ENCODE data around the gene RAVER1. TPM values are rescaled to one million over a fixed set of nuclear protein-coding genes. Genes with fewer than 3 reads are reported as not detected.

RAVER1 gene
- total and polyA plus RNA-seq, 2 of the 13 experiments (the other 11 are each of a cell fraction or from before 2014, with no cell fraction given): 3.6 to 7.9 TPM

DNA sequence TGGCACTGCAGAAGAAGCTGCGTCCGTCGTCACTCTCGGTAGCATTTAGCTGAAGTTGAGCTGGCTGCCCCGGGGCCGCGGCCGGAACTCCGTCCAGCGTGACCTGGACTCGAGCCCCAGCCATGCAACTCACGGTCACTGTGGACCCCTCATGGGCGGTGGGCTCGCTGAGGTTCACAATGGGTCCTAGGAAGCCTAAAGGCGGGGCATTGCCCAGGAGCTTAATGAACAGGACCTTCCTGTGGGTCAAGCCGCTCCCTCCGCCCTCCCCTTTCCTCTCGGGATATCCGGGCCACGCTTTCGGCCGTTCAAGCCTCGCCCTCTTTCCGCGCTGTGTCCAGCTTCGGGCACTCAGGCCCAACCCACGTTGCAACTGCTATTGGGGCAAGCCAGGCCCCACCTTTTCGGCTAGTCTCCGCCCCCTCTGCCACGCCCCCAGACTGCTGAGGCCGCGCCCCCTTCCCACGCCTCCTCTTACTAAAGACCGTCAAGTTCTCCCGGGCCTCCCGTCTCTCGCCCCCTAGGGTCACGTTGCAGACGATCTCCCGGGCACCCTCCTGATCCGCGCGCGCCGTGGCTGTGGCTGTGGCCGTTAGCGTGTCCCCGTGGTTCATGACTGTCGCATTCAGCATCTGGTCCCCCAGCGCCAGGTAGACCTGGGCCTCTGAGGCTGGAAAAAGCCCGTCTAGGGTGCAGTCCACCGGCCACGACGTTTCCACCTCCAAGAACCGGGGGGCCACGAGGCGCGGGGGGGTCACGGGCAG lies 1.4 kb upstream of the RAVER1 start (continued):
- TF ChIP-seq, protein P1, sequence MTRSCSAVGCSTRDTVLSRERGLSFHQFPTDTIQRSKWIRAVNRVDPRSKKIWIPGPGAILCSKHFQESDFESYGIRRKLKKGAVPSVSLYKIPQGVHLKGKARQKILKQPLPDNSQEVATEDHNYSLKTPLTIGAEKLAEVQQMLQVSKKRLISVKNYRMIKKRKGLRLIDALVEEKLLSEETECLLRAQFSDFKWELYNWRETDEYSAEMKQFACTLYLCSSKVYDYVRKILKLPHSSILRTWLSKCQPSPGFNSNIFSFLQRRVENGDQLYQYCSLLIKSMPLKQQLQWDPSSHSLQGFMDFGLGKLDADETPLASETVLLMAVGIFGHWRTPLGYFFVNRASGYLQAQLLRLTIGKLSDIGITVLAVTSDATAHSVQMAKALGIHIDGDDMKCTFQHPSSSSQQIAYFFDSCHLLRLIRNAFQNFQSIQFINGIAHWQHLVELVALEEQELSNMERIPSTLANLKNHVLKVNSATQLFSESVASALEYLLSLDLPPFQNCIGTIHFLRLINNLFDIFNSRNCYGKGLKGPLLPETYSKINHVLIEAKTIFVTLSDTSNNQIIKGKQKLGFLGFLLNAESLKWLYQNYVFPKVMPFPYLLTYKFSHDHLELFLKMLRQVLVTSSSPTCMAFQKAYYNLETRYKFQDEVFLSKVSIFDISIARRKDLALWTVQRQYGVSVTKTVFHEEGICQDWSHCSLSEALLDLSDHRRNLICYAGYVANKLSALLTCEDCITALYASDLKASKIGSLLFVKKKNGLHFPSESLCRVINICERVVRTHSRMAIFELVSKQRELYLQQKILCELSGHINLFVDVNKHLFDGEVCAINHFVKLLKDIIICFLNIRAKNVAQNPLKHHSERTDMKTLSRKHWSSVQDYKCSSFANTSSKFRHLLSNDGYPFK (CRISPR knock-in tag; IDR thresholded peaks at IDR 0.05; ENCODE audit: borderline replicate concordance): no peak
- TF ChIP-seq ZNF619 (CRISPR knock-in tag; IDR thresholded peaks at IDR 0.05): no peak
- no peak for TF ChIP-seq ZZZ3 (CRISPR knock-in tag; IDR thresholded peaks at IDR 0.05; ENCODE audit: borderline replicate concordance)
- TF ChIP-seq, protein P2, sequence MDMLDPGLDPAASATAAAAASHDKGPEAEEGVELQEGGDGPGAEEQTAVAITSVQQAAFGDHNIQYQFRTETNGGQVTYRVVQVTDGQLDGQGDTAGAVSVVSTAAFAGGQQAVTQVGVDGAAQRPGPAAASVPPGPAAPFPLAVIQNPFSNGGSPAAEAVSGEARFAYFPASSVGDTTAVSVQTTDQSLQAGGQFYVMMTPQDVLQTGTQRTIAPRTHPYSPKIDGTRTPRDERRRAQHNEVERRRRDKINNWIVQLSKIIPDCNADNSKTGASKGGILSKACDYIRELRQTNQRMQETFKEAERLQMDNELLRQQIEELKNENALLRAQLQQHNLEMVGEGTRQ (IDR thresholded peaks at IDR 0.05; ENCODE audit: low read depth, low read length): no peak
- TF ChIP-seq, protein P2 (CRISPR knock-in tag; IDR thresholded peaks at IDR 0.05; ENCODE audit: borderline replicate concordance): no peak
- peak; percentile 24; the same call in 1 of the 2 replicates for TF ChIP-seq RARA (CRISPR knock-in tag; IDR thresholded peaks at IDR 0.05)
- TF ChIP-seq CHCHD3 (CRISPR knock-in tag; IDR thresholded peaks at IDR 0.05): no peak
- TF ChIP-seq, protein P3, sequence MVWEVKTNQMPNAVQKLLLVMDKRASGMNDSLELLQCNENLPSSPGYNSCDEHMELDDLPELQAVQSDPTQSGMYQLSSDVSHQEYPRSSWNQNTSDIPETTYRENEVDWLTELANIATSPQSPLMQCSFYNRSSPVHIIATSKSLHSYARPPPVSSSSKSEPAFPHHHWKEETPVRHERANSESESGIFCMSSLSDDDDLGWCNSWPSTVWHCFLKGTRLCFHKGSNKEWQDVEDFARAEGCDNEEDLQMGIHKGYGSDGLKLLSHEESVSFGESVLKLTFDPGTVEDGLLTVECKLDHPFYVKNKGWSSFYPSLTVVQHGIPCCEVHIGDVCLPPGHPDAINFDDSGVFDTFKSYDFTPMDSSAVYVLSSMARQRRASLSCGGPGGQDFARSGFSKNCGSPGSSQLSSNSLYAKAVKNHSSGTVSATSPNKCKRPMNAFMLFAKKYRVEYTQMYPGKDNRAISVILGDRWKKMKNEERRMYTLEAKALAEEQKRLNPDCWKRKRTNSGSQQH (CRISPR knock-in tag; IDR thresholded peaks at IDR 0.05; ENCODE audit: low read depth): no peak
- TF ChIP-seq POLR2A (IDR thresholded peaks at IDR 0.05; ENCODE audit: insufficient read depth in 1 of 2, low read depth in 2 of 2, low read length in 2 of 2): peak; percentile 72 to 88; a peak in 3 of 4 replicates
- TF ChIP-seq SP2 (CRISPR knock-in tag; IDR thresholded peaks at IDR 0.05): no peak
- no peak for TF ChIP-seq RFX3 (CRISPR knock-in tag; IDR thresholded peaks at IDR 0.05)
- no peak for TF ChIP-seq ZNF678 (CRISPR knock-in tag; IDR thresholded peaks at IDR 0.05)
- TF ChIP-seq KLF13 (CRISPR knock-in tag; IDR thresholded peaks at IDR 0.05): no peak
- TF ChIP-seq ZIK1 (CRISPR knock-in tag; IDR thresholded peaks at IDR 0.05; ENCODE audit: borderline replicate concordance, low read depth): peak; percentile 34; the same call in 1 of the 2 replicates
- no peak for TF ChIP-seq ZFP82 (CRISPR knock-in tag; IDR thresholded peaks at IDR 0.05; ENCODE audit: borderline replicate concordance)
- no peak for TF ChIP-seq RFXANK (CRISPR knock-in tag; IDR thresholded peaks at IDR 0.05)
- TF ChIP-seq ZNF343 (CRISPR knock-in tag; IDR thresholded peaks at IDR 0.05): 0 out of 2 replicates have a peak, but pooled peaks have one; percentile 67
- 0 out of 2 replicates have a peak, but pooled peaks have one; percentile 57 for TF ChIP-seq ZNF138 (CRISPR knock-in tag; IDR thresholded peaks at IDR 0.05; ENCODE audit: low read depth)
- TF ChIP-seq MAFK (conservative IDR thresholded peaks at IDR 0.05 in 1 of 2, IDR thresholded peaks at IDR 0.05 in 1 of 2; ENCODE audit: low read length in 2 of 2): no peak
- no peak for TF ChIP-seq ZNF33B (CRISPR knock-in tag; IDR thresholded peaks at IDR 0.05)
- TF ChIP-seq, protein P4, sequence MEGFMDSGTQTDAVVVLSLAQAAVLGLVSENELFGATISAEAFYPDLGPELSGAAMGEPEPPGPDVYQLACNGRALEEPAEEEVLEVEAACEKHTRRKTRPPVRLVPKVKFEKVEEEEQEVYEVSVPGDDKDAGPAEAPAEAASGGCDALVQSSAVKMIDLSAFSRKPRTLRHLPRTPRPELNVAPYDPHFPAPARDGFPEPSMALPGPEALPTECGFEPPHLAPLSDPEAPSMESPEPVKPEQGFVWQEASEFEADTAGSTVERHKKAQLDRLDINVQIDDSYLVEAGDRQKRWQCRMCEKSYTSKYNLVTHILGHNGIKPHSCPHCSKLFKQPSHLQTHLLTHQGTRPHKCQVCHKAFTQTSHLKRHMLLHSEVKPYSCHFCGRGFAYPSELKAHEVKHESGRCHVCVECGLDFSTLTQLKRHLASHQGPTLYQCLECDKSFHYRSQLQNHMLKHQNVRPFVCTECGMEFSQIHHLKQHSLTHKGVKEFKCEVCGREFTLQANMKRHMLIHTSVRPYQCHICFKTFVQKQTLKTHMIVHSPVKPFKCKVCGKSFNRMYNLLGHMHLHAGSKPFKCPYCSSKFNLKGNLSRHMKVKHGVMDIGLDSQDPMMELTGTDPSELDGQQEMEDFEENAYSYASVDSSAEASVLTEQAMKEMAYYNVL (CRISPR knock-in tag; IDR thresholded peaks at IDR 0.05; ENCODE audit: borderline replicate concordance): 0 out of 2 replicates have a peak, but pooled peaks have one; percentile 47
- no peak for TF ChIP-seq HNRNPH1 (optimal IDR thresholded peaks at IDR 0.05; ENCODE audit: low read depth, low read length)

All from HepG2 (cell line).